VCaP (cell line): ENCODE measurements around the gene MEOX2.

ENCODE experiments used
- H3K27ac ChIP-seq: fragments of 450-650 bp; 2 replicates; pipeline ENCODE4 v1.5.1; 2017
- TF ChIP-seq, protein P1 (sequence below): fragments of 450-650 bp; conservative IDR thresholded peaks from 2 replicates; pipeline ENCODE4 v1.5.1; 2017; ENCODE audit warnings: mild to moderate bottlenecking, moderate library complexity

The MEOX2 gene

DNA sequence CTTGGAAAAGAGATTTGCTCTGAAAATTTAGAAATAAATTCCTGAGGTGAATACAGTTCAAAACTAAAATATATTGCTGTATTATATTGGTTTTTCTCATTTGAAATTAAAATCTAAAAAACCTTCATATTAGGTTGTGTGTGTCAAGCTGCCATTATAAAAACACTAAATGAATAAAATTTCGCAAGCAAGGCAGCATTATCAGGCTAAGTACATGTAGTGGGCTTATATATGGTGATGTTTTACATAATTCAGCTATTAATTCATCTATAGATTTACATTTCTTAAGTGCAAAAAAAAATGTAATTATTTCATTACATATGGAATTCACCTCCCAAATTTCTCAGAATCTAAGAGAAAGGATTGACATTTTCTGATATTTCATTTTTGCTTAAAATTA, 5.3 kb downstream of the MEOX2 start:
- TF ChIP-seq, protein P1, sequence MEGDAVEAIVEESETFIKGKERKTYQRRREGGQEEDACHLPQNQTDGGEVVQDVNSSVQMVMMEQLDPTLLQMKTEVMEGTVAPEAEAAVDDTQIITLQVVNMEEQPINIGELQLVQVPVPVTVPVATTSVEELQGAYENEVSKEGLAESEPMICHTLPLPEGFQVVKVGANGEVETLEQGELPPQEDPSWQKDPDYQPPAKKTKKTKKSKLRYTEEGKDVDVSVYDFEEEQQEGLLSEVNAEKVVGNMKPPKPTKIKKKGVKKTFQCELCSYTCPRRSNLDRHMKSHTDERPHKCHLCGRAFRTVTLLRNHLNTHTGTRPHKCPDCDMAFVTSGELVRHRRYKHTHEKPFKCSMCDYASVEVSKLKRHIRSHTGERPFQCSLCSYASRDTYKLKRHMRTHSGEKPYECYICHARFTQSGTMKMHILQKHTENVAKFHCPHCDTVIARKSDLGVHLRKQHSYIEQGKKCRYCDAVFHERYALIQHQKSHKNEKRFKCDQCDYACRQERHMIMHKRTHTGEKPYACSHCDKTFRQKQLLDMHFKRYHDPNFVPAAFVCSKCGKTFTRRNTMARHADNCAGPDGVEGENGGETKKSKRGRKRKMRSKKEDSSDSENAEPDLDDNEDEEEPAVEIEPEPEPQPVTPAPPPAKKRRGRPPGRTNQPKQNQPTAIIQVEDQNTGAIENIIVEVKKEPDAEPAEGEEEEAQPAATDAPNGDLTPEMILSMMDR, result no peak
- no peak overlapping the region for H3K27ac ChIP-seq

DNA sequence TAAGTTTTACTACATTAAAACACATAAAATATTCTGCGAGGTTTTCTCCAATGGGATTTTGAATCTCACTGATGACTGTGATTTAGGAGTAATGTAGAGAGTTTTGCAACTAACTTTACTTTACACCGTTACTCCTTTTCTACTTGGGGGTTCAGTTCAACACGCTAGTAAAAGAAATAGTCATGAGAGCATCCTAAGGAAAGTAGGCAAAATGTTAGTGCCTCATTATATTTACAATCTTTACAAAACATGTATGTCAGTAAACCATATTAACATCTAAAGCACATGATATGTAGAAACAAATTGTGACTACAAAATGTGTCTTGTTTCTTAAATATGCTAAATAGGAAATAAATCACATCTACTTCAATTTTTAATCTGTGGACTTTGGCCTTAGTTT, 6.0 kb downstream of the MEOX2 start:
- H3K27ac ChIP-seq, result no peak overlapping the region
- TF ChIP-seq, protein P1, result no peak

DNA sequence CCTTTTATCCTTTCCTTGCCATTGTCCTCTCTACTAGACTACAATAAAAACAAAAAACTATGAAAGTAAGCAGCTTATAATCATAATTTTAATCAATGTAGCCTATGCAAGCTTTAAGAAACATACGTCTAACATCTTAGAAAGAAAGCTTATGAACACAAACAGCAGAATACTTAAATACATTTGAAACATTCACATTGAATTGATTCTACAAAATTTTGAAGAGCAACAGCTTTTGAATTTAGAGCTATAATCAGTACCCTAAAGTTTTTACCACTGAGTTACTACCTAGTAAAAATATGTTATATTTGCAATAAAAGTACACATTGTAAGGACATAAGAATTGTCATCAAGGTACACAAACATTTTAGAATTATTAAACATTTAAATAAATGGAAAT, 7.2 kb downstream of the MEOX2 start:
- no peak overlapping the region for H3K27ac ChIP-seq
- TF ChIP-seq, protein P1, result no peak

DNA sequence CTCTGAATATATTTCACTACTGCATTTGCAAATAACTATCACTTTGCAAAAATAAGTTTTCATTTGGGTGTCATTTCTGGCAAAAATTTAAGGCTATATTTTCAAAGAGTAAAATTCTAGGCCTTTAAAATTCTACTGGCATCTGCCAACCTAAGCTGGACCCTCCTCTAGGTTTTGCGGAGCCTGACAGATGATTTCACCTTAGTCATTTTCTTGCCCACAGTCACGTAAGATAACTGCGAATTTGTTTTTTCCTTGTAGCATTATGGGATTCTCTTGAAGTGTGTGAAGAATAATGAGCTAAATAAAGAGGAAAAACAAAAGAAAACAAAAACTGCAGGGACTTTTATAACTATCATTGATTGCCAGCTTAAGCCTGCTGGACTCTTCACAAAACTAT, 7.8 kb downstream of the MEOX2 start:
- TF ChIP-seq, protein P1, result no peak
- no peak overlapping the region for H3K27ac ChIP-seq

DNA sequence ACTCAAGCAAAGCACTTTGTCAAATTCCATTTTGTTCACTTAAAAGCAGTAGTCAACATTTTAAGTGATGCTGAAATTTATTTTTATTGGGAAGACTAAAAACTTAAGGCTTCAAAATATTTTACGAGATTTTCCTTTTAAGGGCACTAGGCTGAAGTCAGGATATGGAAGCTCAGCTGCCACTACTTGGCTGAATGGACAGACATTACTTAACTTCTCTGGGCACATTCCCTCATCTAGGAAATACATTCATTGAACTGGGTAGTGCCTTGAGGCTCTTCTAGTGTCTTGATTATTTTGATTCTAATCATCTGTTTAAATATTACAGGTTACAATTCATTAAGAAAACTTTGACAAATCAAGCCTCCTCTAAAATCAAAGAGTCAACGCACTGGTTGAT, 11.1 kb downstream of the MEOX2 start:
- H3K27ac ChIP-seq, result no peak overlapping the region
- TF ChIP-seq, protein P1, result no peak

DNA sequence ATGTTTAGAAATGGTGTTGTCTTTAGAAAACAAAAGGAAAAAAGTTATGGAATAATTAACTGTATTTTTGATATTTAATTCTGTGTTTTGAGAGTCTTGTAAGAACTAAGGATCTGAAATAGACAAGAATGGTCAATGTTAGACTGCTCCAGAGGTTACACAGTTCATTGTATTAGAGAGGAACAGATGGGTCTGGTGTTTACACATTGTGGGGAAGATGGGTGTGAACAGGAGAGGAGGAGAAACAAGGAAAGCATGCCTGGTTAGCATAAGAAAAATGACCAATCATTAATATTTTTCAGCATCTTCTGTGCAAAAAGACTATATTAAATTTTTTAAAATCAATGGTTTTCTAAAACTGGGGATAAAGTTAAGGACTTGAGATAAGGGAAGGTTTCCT, 11.9 kb downstream of the MEOX2 start:
- no peak overlapping the region for H3K27ac ChIP-seq
- TF ChIP-seq, protein P1, result no peak

DNA sequence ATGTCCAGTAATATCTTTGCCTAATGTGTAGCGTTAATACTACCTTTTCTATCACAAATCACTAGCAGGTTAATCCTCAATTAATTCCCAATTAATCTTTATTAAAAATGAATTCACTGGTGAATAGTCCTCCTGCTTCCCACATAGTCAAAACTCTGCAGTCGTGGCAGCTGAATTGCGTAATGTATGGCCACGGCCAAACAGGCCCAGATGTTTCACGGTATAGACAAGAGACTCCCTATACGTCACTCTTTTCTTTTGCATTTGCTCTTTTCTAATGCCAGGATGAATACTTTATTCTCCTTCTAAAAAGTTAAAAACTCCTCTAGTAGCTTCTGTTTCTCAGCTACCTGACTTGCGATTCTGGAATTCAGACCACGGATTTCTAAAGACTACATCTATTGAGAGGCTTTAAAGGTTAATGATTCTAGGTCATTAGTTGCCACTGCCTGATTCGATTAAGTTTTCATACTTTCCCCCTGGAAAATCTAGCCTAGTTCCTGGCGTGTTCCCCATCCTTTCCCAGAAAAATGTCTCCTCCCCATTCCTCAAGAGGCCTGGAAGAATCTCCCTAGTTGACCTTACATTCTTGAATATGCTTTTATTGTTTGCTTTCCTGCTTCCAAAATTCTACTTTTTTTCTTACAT, 16.9 kb downstream of the MEOX2 start:
- H3K27ac ChIP-seq, result no peak overlapping the region
- TF ChIP-seq, protein P1, result no peak

DNA sequence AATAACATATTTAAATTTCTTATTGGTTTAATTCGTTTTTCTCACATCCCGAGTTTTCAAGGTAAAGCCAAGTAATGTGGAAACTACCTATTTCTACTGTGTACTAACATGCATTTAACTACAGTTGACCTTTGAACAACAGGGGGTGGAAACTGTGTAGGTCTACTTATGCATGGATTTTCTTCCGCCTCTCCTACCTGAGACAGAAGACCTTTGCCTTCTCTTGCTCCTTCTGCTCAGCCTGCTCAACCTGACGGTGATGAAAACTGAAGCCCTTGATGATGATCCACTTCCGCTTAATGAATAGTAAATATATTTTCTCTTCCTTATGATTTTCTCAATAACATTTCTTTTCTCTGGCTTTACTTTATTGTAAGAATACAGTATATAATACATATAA, 18.5 kb downstream of the MEOX2 start:
- no peak overlapping the region for H3K27ac ChIP-seq
- TF ChIP-seq, protein P1, result no peak
